HG03575 (cell line): Measurements from ENCODE around the gene THSD7B.

ENCODE experiments used
- ATAC-seq: cut with Tn5 transposase; IDR thresholded peaks from one replicate; pipeline ENCODE4 v1.9.1; 2021; ENCODE audit not compliant: unreplicated experiment, insufficient number of reproducible peaks, low FRiP score; ENCODE audit errors: extremely low read depth

Gene THSD7B

GRCh38 chr2:136801661-136802060 is 36.3 kb downstream of the THSD7B start:
- no peak for ATAC-seq

GRCh38 chr2:136809998-136810397 is 44.7 kb downstream of the THSD7B start:
- ATAC-seq = no peak

DNA sequence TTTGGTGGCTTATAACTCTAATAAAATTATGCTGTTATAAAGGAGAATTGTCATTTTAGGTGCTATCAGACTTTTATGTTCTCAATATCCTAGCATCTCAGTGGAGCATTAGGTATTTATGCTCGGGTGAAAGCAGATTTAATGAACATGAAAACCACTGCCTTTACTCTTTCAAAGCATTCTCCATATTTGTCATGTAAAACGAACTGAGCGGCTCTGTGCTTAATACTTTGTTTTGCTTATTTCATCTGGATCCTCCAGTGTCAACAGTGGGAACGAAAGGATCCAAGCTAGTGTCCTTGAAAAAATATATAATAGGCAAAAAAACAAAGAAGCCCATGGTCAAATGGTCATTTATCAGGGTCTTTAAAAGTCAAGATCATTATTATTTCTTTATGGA is 53.5 kb downstream of the THSD7B start:
- no peak for ATAC-seq

DNA sequence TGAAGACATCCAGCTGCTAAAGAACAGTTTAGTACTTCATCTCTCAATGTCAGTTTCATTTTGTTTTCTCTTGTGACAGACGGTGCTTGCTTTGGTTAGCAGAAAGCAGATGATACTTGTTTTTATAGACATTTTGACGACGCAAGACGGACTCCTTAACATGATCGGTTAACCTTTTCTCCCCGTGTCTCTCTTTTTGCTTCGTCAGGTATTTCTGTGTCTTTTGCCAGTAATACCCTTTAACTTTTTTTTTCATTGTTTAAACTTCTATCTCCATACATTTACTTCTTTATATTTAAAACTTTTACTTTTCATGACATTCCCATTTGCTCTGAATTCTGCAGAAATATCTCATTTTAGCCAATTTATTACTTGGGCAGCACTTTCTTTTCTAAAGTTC is 57.9 kb downstream of the THSD7B start:
- no peak for ATAC-seq

DNA sequence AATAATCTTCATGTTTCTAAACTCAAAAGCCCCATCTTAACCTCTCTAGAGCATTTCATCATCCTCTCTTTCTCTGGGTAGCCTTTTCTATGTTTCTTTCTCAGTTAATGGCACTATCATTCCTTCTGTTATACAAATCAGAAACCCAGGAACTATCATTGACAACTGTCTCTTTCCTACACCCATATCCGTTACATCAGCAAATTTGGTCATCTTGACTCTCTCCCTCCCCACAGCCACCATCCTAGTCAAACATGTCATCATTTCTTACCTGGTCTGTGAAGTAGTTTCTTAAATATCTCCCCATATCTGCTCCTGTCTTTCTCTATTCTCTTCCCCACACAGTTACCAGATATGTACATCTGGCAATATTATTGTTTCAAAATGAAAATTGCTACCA is 62.8 kb downstream of the THSD7B start:
- ATAC-seq = no peak

DNA sequence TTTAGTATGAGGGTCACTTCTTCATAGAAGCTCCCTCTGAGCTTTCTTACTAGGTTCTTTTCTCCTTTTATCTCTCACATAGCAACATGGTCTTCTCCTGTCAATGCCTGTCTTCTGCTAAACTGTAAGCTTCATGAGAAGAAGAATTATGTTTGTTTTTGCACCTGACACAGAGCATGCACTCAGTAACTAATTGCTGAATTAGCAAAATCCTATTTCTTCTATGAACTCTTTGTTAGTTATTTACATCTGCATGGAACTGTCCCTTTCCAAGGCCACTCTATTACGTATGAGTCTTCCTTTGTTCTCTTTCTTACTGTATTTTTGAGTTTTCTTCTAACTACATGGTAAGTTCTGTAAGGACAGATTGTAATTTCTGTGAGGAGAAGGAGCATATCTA is 63.4 kb downstream of the THSD7B start:
- no peak for ATAC-seq

GRCh38 chr2:136844546-136844945 is 79.2 kb downstream of the THSD7B start:
- ATAC-seq = no peak

- ATAC-seq = no peak
Measured at GRCh38 chr2:136858656-136859055, 93.3 kb downstream of the THSD7B start.

- no peak for ATAC-seq
Measured at GRCh38 chr2:136860443-136860958, 95.2 kb downstream of the THSD7B start.

DNA sequence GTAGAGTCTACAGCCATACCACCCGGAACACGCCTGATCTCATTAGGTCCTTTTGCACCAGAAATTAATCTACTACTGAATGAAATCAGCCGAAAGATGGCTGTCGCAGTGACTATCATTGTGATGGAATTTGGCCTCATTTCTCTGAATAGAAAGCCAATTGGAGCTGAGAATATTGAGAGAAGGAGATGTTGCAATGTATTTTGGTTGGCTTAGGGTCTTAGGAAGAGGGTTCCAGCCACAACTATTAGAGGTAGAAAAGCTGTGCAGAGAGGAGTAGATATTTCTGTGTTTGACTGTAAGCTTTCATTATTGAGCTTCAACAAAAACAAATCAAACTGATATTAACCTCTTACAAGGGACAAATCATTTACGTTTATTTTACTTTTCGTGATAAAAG is 98.1 kb downstream of the THSD7B start:
- ATAC-seq = no peak

DNA sequence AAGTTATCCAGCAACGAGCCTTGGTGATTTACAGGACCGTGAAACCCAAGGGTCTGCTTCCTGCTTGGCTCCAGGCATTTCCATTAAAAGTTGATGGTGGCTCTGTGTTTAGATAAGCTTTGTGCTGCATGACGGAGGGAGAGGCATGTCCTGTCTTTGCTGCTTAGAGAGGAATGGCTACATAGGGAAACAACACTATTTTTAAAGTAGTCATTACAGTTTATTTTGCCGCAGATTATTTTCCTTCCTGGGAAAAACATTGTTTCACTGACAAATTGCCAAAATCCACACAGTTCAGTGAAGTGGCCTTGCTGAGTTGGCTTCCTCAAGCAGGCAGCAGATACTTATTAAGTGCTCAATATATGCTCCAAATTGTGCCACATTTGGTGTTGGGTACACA is 98.5 kb downstream of the THSD7B start:
- ATAC-seq = no peak

- no peak for ATAC-seq
Measured at GRCh38 chr2:136871424-136871823, 106.1 kb downstream of the THSD7B start.

- ATAC-seq = no peak
Measured at GRCh38 chr2:136874258-136874657, 108.9 kb downstream of the THSD7B start.

GRCh38 chr2:136891100-136891499 is 125.8 kb downstream of the THSD7B start:
- no peak for ATAC-seq

DNA sequence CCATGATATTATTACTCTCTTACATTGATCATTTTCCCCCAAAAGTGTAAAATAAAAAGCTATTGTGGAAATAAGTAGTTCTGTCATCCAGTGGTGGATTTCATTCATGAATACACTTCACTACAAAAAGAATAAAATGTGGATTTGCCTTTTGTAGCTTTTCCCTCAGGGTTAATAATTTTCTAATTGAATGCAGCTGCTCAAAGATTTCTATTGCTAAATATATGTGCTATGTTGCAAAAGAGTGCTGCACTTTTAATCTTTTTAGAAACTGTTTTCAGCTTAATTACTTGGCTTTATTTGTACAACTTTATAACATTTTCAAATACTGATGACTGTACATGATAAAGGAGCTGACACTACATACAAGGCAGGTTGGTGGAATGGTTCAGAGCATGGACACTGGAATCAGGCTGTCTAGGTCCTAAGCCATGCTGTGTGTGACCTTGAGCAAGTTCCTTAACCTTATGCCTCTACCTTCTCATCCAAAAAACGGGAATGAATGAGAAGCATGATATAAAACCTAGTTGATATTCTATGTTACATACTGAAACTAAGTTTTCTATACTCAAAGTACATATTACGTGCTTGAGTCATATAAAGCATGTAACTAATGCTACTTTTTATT is 128.8 kb downstream of the THSD7B start:
- ATAC-seq = no peak

- ATAC-seq = no peak
Measured at GRCh38 chr2:136901732-136902131, 136.4 kb downstream of the THSD7B start.

GRCh38 chr2:136905779-136906178 is 140.4 kb downstream of the THSD7B start:
- ATAC-seq = no peak

GRCh38 chr2:136909777-136910176 is 144.4 kb downstream of the THSD7B start:
- ATAC-seq = no peak

DNA sequence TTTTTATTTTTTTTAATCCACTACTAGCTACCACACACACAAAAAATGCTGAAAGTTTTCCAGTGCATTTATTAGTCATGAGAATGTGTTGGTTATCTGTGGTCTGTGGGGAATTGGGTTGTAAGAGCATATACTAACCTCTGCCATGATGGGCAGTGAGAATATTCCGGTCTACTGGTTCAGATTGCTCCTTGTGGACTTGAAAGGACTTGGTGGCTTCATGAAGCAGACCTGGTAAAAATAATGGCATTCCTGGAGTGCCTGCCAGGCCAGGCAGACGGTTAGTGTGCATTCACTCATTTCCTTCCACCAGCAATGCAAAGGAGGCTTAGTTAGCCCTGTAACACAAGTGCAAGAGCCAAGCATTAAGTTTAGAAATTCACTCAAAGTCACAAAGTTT is 150.8 kb downstream of the THSD7B start:
- ATAC-seq = no peak

- ATAC-seq = no peak
Measured at GRCh38 chr2:136917411-136917881, 152.1 kb downstream of the THSD7B start.

DNA sequence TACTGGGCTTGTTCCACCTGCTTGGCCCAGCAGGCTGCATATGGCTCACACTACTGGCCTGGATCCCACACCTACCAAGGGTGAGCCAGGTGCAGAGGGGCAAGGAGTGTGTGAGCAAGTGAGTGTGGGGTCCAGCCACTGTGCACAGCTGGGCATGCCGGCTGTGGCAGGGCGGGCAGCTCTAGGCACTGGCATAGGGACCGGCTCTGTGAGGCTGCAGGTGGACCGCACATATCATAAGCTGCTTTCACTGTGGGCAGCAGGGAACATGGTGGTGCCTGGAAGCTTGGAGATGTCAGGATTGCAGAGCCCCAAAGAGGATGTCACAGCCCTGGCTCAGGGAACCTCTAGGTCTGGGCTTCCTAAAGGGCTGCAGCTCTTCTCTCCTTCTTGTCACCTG is 154.3 kb downstream of the THSD7B start:
- no peak for ATAC-seq
